Esophagus muscularis mucosa (tissue), 4 donors: ENCODE measurements around the gene DAB1. TPM values are rescaled to one million over a fixed set of nuclear protein-coding genes. Genes with fewer than 3 reads are reported as not detected.

Experiments used
- DNase-seq: peaks from one replicate; pipeline ENCODE4 v3.0.0-alpha.2; 2017; ENCODE audit errors: extremely low spot score
- H3K27ac ChIP-seq, 4 donors: fragments of 200-600 bp; sonication (generic); replicated peaks in 1 of 4; 1 replicate in 3 of 4; 2 replicates in 1 of 4; pipeline ENCODE4 v1.5.1; 2016 to 2019; ENCODE audit warnings: mild to moderate bottlenecking in 1 of 4
- H3K27me3 ChIP-seq, 4 donors: fragments of 200-600 bp; sonication (generic); one replicate each; pipeline versions ENCODE4 v1.5.1 to v1.6.0; 2016 to 2019
- H3K36me3 ChIP-seq, 4 donors: fragments of 200-600 bp; sonication (generic); one replicate each; pipeline ENCODE4 v1.5.1; 2016 to 2019
- H3K4me1 ChIP-seq, 4 donors: fragments of 200-600 bp; sonication (generic); one replicate each; pipeline ENCODE4 v1.5.1; 2016 to 2019
- H3K4me3 ChIP-seq, 4 donors: fragments of 200-600 bp; sonication (generic); 1 replicate in 2 of 4; 2 replicates in 2 of 4; pipeline ENCODE4 v1.5.1; 2016 to 2019; ENCODE audit warnings: mild to moderate bottlenecking in 4 of 4, moderate library complexity in 1 of 4
- H3K9me3 ChIP-seq, 4 donors: fragments of 200-600 bp; sonication (generic); 1 replicate in 3 of 4; 2 replicates in 1 of 4; pipeline ENCODE4 v1.5.1; 2016 to 2019
- EP300 ChIP-seq: sonication (generic); formaldehyde crosslinking; IDR thresholded peaks from one replicate; pipeline ENCODE4 v1.6.1; 2017; ENCODE audit warnings: antibody characterized with exemption
- POLR2A ChIP-seq: fragments of 450-650 bp; IDR thresholded peaks from one replicate; pipeline ENCODE4 v1.6.1; 2017; ENCODE audit warnings: antibody characterized with exemption, moderate library complexity, mild to moderate bottlenecking, low read depth
- POLR2AphosphoS5 ChIP-seq, 2 donors: sonication (generic); formaldehyde crosslinking; IDR thresholded peaks; one replicate each; pipeline ENCODE4 v1.6.1; 2017; ENCODE audit warnings: antibody characterized with exemption in 2 of 2
- WGBS: methylation state at CpG from one replicate; pipeline ENCODE4 v1.1.5; 2018; 5-methylcytosine and 5-hydroxymethylcytosine counted together
- intact Hi-C: fragments of 100-400 bp; cut with DNase I; formaldehyde crosslinking; loops from one replicate; pipeline ENCODE4 v1.15.1; 2023
- total RNA-seq, 4 donors: library from RNA; depleted of rRNA; stranded (reverse); fragments of >200 nt; gene quantifications; one replicate each; pipeline versions ENCODE4 v1.1.0 to v1.2.1, GENCODE V29; 2016
- TF ChIP-seq, protein P1 (sequence below), 3 experiments: fragments of 200-600 bp in 2 of 3; fragments of 450-650 bp in 1 of 3; sonication (generic) in 2 of 3; IDR thresholded peaks; one replicate each; pipeline ENCODE4 v1.5.1; 2017 to 2019; ENCODE audit warnings: antibody characterized with exemption in 3 of 3, mild to moderate bottlenecking in 2 of 3, moderate library complexity in 1 of 3

The DAB1 gene
- total RNA-seq, 4 donors from 2014 or later = 0.26 to 1.3 (median 0.37) TPM

DNA sequence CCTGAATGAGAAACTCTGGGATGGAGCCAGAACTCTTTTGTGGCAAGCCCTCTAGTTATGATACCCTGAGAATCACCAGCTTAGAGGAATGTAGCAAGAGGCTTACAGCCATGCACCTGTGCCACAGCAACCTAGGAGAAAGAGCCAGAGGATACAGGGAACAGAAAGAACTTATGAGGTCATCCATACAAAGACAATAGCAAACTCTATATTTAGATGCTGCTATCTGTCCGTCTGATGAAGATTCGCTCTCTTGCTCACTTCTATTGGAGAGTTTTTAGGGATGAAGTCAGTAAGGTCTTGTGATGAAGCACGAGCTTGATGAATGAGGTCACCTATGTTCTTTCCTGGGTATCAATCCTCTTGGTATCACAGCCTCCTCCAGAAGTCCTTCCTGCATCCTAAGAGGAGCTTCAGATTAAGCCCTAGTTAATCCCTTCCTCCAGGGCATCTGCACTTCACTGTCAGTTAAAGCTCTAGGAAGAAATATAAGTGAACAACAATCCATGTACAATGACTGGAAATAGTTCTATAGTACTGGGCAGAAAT lies 185.6 kb downstream of the DAB1 start:
- Histone ChIP-seq H3K9me3 (no peaks in the 10 kb centered on the region), H3K4me3 (no peak overlapping the region), H3K4me1 (no peaks in the 10 kb centered on the region), H3K27ac (no peak overlapping the region), H3K27me3 (no peaks in the 10 kb centered on the region), H3K36me3 (no peaks in the 10 kb centered on the region)
- intact Hi-C loops = no loop called here
- no peak for DNase-seq
- TF ChIP-seq, protein P1, sequence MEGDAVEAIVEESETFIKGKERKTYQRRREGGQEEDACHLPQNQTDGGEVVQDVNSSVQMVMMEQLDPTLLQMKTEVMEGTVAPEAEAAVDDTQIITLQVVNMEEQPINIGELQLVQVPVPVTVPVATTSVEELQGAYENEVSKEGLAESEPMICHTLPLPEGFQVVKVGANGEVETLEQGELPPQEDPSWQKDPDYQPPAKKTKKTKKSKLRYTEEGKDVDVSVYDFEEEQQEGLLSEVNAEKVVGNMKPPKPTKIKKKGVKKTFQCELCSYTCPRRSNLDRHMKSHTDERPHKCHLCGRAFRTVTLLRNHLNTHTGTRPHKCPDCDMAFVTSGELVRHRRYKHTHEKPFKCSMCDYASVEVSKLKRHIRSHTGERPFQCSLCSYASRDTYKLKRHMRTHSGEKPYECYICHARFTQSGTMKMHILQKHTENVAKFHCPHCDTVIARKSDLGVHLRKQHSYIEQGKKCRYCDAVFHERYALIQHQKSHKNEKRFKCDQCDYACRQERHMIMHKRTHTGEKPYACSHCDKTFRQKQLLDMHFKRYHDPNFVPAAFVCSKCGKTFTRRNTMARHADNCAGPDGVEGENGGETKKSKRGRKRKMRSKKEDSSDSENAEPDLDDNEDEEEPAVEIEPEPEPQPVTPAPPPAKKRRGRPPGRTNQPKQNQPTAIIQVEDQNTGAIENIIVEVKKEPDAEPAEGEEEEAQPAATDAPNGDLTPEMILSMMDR (IDR thresholded peaks at IDR 0.05) = no peak
- TF ChIP-seq POLR2A (no peak), EP300 (no peak), POLR2AphosphoS5 (IDR thresholded peaks at IDR 0.05) (no peak)
- WGBS = 85% methylated on average over 3 of the region's 3 CpGs

DNA sequence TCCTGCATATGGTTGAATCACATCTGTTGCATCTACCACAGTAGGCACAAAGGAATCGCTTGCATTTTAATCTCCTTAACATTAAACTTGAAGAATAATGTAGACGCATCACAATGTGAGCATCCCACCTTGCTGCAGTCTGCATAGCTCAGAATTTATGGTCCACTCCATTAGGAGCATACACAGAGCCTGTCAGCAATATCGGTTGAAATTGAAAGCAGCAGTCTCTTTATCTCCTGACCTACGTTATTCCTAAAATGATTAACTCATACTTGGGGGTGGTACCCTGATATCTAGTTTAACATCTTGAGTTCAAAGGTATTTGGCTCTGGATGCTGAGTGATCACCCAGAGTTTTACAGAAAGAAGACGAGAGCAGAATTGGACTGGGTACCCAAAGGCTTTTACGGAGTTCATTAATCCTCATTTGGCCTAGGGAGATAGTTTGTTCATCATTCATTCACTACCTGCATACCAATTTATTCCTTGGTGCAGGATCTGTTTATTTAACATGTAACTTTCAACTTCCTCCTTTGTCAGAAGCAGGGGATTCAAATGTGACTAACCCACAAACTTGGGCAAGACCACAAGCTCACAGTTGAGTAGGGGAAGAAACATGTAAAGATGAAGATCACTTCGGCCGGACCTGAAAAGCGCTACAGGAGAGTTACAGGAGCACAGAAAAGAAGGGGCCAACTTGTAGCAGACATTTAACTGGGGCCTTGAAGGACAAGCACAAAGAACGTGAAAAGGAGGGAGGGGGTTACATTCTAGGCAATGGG lies 187.9 kb downstream of the DAB1 start:
- no peak for TF ChIP-seq POLR2AphosphoS5 (IDR thresholded peaks at IDR 0.05)
- no peak for TF ChIP-seq EP300
- Histone ChIP-seq H3K9me3 (no peaks in the 10 kb centered on the region), H3K27me3 (no peaks in the 10 kb centered on the region), H3K27ac (no peak overlapping the region), H3K4me3 (no peak overlapping the region), H3K4me1 (no peaks in the 10 kb centered on the region), H3K36me3 (no peaks in the 10 kb centered on the region)
- WGBS = 86% methylated on average over 10 of the region's 10 CpGs
- intact Hi-C loops = no loop called here
- no peak for DNase-seq

DNA sequence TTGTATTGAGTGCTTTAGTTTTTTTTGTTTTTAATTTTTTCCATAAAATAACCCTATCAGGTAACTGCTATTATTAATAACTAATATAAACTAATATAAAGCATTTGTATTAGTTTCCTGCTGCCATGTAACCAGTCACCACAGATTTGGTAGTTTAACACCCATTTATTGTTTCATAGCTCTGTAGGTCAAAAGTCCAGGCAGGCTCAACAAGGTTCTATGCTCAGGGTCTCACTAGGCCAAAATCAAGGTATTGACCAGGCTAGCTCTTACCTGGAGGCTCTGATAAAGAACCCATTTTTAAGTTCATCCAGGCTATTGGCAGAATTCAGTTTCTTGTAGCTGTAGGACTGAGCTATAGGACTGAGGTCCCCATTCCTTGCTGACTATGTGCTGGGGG lies 189.4 kb downstream of the DAB1 start:
- Histone ChIP-seq H3K4me3 (no peak overlapping the region), H3K27me3 (no peaks in the 10 kb centered on the region), H3K36me3 (no peaks in the 10 kb centered on the region), H3K4me1 (no peaks in the 10 kb centered on the region), H3K27ac (no peak overlapping the region), H3K9me3 (no peaks in the 10 kb centered on the region)
- intact Hi-C loops = no loop called here
- TF ChIP-seq, protein P1 (IDR thresholded peaks at IDR 0.05) = no peak
- no peak for TF ChIP-seq POLR2AphosphoS5 (IDR thresholded peaks at IDR 0.05)
- TF ChIP-seq EP300 = no peak
- TF ChIP-seq POLR2A = no peak
- no peak for DNase-seq

DNA sequence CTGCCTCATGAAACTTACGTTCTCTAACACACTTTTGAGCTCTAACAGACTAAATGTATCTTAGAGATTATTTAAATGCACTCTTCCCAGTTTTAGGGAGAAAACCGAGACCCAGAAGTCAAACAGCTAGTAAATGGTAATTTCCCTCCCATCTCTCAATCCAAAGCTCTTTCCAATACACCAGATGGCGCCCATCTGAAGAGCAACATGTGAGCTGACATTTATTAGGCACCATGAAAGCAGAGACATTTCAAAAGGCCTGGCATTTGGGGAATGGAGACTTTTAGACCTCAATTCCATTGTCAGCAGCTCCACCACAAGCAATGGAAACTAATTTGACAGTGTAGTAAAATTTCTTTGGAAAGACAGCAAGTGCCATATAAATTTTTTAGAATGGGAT lies 191.4 kb downstream of the DAB1 start:
- intact Hi-C loops = no loop called here
- Histone ChIP-seq H3K36me3 (no peaks in the 10 kb centered on the region), H3K27ac (no peak overlapping the region), H3K4me3 (no peak overlapping the region), H3K4me1 (no peaks in the 10 kb centered on the region), H3K27me3 (no peaks in the 10 kb centered on the region), H3K9me3 (no peaks in the 10 kb centered on the region)
- 84% methylated on average over 3 of the region's 3 CpGs for WGBS
- no peak for DNase-seq
- TF ChIP-seq POLR2A (no peak), EP300 (no peak), POLR2AphosphoS5 (IDR thresholded peaks at IDR 0.05) (no peak)
- TF ChIP-seq, protein P1 (IDR thresholded peaks at IDR 0.05) = no peak

DNA sequence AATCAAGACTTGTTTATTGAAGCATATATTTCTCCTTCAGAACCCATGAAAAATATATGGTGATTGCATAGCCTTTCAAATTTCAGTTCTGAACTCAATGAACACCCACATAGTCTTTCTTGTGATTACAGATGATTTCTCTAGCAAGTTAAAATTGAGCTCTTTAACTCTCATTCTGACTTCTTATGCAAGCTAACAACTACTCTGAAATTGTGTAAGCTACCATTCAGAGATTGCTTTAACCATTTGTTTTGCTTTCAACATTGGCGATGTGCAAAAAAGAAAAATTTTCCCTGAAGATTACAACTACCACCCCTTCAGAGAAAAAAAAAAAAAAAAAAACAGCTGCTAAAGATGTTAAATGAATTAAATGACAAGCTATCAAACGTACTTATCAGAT lies 193.9 kb downstream of the DAB1 start:
- TF ChIP-seq, protein P1 (IDR thresholded peaks at IDR 0.05) = no peak
- TF ChIP-seq POLR2A (no peak), EP300 (no peak), POLR2AphosphoS5 (IDR thresholded peaks at IDR 0.05) (no peak)

More for the DNA sequence above, 193.9 kb downstream of the DAB1 start:
- no peak overlapping the region for H3K27ac ChIP-seq
- intact Hi-C loops = no loop called here
- no peak overlapping the region for H3K4me3 ChIP-seq
- H3K36me3 ChIP-seq = no peaks in the 10 kb centered on the region
- no peaks in the 10 kb centered on the region for H3K27me3 ChIP-seq
- 80% methylated on average over 2 of the region's 2 CpGs for WGBS
- DNase-seq = no peak
- H3K4me1 ChIP-seq = no peaks in the 10 kb centered on the region
- H3K9me3 ChIP-seq = no peaks in the 10 kb centered on the region
